GM19238 (cell line): ENCODE results near the gene QRICH1.

Experiments
- DNase-seq: peaks from one replicate; pipeline ENCODE4 v3.0.0; 2011; ENCODE audit warnings: low spot score; ENCODE audit not compliant: insufficient read length

Gene QRICH1, protein sequence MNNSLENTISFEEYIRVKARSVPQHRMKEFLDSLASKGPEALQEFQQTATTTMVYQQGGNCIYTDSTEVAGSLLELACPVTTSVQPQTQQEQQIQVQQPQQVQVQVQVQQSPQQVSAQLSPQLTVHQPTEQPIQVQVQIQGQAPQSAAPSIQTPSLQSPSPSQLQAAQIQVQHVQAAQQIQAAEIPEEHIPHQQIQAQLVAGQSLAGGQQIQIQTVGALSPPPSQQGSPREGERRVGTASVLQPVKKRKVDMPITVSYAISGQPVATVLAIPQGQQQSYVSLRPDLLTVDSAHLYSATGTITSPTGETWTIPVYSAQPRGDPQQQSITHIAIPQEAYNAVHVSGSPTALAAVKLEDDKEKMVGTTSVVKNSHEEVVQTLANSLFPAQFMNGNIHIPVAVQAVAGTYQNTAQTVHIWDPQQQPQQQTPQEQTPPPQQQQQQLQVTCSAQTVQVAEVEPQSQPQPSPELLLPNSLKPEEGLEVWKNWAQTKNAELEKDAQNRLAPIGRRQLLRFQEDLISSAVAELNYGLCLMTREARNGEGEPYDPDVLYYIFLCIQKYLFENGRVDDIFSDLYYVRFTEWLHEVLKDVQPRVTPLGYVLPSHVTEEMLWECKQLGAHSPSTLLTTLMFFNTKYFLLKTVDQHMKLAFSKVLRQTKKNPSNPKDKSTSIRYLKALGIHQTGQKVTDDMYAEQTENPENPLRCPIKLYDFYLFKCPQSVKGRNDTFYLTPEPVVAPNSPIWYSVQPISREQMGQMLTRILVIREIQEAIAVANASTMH

GRCh38 chr3:49093853-49094767, at the start of gene QRICH1:
Gene QRICH1, minus strand, starts transcription at chr3:49094071. Its CDS starts 17,054 bp downstream, at chr3:49077017.
- peak; percentile 91 for DNase-seq

GRCh38 chr3:49140080-49140479, 46.2 kb upstream of the QRICH1 start:
- DNase-seq, result no peak

GRCh38 chr3:49135499-49135898, 41.6 kb upstream of the QRICH1 start:
- DNase-seq, result no peak

DNA sequence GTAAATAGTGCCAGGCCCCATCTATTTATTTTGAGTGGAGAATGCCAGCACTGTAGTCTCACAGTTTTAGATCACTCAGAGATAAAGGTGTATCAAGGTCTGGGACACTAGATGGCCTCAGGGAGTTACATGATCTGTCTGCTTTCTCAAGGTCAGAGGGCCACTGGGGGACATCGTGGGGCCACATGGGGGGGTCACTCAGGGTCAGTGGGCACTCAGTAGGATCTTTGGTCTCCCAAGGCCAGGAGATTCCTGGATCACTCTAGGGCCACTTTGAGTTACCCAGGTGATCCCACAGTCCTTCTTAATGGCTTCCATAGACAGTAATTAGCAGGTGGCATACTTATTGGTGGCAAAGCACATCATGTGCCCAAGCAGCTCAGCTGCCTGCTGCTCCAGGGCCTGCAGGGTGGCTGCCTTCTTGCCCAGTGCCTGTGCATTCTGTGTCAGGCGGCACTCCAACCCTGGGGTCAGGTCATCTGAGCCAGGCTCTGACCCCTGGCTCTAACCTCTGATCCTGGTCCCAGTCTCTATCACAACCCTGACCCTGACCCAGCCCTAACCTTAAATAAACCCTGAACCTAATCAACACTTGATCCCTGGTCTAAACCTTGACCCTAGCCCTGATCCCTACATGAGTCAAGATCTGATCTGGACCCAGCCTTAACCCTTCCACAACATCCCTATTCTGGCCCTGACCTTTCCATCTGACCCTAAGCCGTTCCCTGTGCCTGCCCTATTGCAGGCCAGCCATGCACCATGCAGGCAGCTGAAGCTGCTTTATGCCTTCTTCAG, 40.8 kb upstream of the QRICH1 start:
- DNase-seq, result no peak

DNA sequence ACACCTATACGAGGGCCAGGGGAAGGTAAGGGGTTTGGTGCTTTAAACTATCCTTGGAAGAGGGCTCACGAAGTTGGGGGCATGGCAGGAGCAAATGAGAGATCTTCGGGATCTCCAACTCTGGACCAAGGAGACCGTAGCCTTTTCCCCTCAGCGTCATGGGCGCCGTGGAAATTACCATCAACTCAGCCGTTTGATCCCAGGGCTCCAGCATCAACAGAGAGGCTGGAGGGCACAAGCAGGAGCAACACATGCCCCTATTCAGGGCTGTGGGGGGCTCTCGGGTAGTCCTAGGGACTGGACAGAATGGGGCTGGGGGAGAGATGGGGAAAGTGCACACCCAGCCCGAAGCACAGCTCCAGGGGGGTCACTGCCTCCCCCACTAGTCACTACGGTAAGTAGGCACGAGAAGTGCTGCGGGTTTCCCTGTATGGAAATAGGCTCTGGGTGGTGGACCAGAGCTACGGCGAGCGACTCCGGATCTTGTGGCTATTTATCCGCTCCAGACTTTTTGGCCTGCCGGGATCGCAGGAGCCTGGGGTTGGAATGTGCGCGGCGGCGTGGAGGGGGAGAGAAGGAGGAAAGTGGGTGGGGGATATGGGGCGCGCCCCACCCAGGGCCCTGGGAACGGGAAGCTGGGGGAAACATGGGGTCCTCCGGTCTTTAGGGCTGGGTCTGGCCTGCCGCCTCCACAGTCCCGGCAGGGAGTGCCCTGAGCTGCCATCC, 39.5 kb upstream of the QRICH1 start:
- no peak for DNase-seq

- DNase-seq, result no peak
Observed at GRCh38 chr3:49132437-49133225, 38.8 kb upstream of the QRICH1 start, which contains the start of gene LAMB2. Gene LAMB2, minus strand, starts transcription at chr3:49133050. Its CDS starts 183 bp downstream, at chr3:49132867.

DNA sequence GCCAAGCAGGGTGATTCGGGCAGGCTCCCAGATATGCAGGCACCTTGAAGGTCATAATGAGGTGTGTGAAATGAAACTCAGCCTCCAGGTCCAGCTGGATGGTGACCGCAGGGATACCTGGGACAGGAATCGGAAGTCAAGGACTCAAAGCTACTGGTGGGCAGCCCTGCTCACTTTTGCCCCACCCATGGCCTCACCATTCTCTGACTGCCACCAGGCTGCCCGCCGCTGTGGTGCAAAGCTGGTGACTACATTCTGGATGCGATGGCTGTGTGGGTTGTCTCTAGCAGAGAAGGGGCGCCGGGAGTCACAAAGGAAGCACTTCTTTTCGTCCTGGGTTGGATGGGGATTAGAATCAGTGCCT, 38.2 kb upstream of the QRICH1 start:
- no peak for DNase-seq

GRCh38 chr3:49131576-49131975, 37.7 kb upstream of the QRICH1 start:
- no peak for DNase-seq

GRCh38 chr3:49131040-49131439, 37.2 kb upstream of the QRICH1 start:
- DNase-seq, result no peak

DNA sequence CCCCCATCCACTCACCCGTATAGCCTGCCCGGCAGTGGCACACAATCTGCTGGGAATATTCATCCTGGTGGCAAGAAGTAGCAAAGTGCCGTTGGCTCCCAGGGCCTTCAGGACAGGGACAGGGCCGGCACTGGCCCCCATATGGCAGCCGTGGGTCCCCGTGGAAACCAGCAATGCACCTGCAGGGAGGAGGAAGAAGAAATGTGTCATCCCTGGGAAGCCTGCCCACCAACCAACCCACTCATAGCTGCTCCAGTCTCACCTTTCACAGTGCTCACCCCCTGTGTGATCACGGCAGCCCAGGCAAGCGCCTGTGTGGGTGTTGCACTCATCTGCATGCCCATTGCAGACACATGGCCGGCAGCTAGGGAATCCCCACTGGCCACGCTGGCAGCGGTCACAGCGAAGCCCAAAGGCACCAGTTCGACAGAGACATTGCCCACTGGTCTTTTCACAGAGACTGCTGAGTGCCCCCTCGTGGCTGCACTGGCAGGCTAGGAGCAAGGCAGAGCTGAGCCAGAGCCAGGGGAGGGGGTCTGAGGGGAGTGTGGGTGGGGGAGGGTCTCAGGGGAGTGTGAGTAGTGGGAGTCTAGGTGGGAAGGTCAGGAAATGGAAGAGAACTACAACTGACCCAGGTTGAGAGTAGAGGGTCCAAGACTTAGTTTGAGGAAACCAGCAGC, 31.3 kb upstream of the QRICH1 start:
- DNase-seq, result no peak

GRCh38 chr3:49124203-49124602, 30.3 kb upstream of the QRICH1 start:
- DNase-seq, result no peak

DNA sequence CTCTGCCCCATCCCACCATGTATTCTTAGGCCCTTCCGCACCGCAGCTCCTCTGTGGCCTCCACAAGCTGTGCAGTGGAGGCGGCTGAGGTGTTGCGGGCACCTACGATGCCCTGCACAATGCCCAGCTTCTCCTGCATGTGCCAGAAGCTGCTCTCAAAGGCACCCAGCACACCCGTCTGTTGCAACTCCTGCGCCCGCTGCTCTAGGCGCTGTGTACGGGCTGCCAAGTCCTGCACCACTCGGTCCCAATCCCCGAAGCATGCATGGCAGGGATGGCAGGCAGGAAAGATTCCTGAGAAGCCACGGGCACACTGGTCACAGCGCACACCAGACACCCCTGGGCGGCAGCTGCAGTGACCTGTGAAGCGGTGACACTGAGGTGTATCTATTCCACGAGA, 29.8 kb upstream of the QRICH1 start:
- no peak for DNase-seq

DNA sequence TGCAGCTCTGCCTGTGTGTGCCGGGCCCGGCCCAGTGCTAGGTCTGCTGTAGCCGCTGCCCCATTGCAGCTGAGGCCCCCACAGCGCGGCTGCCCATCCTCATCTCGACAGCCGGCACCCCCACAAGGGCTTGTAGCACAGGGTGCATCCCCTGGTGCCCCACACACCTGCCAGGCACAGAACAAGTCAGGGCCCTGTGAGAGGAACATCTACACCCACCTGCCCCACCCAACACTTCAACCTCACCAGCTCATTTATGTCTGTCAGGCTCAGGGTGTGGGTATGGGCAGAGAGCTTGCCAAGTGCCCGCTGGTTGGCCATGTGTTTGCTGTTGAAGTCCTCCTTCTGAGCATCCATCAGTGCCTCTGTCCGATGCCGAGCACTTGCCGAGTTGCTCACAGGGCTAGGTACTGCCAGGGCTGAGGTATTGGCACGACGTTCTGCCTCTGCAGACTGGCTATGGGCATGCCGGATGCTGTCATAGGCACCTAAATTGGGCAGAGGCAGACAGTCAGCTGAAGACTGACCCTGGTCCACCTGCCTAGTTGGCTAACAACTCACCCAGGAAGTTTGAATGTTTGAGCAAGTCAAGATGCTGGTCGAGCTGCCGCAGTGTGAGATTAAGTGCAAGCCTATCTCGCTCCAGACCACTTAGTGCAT, 29.1 kb upstream of the QRICH1 start:
- DNase-seq, result no peak

DNA sequence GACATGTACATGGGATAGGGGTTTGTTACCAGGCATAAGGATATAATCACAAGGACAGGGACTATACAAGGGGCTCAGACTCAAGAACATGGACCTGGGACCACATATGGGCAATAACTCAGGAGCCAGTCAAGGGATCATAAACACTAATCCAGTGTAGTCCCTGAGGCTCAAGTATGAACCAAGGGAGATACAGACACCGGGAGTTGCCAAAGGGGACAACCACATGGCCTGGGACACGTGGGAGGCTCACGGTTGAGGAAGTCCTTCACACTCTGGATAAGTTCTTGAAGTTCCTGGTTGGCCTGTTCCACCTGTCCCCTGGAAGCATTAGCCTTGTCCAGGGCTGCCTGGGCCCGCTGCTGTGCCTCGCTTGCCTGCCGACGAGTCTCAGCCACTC, 28.6 kb upstream of the QRICH1 start:
- DNase-seq, result no peak

DNA sequence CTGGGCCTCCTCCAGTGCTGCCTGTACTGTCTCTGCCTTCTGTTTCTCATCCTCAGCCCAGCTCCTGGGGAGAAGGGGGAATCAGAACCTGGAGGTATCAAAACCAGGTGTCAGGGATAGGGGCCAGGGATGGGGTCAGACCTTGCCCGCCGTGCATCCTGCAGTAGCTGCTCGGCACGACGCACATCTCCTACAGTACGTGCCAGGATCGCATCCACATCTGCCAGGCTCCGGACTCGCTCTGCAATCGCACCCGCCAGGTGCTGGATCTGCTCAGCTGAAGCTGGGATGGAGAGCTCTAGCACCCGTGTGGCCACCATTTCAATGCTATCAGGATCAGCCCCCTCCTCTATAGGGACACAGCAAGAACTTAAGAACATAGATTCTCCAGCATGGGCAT, 28.2 kb upstream of the QRICH1 start:
- DNase-seq, result no peak

GRCh38 chr3:49121132-49121736, 27.4 kb upstream of the QRICH1 start:
- no peak for DNase-seq

DNA sequence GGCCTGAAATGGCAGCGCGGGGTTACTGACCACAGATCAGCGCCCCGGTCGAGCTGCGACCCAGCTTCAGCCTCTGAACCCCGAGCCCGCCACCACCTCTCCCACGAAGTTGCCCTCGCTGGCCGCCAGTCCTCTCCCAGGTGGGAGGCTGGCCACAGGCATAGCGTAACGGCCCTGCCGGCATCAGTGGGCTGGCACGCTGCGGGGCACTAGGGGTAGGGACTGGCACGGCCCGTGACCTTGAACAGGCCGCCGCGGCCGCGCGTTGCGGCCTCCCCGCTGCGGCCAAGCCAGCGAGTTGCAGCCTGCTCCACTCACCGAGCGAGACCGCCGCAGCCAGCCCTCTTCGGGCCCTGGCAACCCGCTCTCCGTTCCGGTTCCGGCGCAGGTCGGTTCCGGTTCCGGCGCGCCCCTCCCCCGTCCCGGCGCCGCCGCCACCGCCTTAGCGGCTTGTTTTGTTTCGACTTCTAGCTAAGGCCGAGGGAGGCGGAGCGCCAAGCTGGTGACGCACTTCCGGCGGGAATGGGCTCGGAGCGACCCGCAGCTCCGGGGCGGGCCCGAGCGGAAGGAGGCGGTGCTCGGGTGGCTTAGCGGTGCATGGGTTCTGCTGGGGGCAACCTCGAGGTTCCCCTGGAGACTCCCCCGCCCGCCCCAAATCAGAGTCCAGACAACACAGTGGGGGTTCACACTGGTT, 26.7 kb upstream of the QRICH1 start, which contains the start of gene USP19:
Gene USP19 (minus strand): TSS at position 386 of the 694 bp plus-strand sequence. CDS start 1,678 bp downstream, outside the sequence.
- DNase-seq, result peak; percentile 98
